HepG2 (cell line): Measurements from ENCODE around the gene SHLD3. TPM values are rescaled to one million over a fixed set of nuclear protein-coding genes. Genes with fewer than 3 reads are reported as not detected.

Experiments
- GABPA ChIP-seq, 2 experiments: IDR thresholded peaks; 2 replicates each; pipeline ENCODE4 v1.6.1; 2011 to 2016; ENCODE audit warnings: low read depth in 2 of 2, low read length in 1 of 2, missing biosample characterization in 1 of 2, missing genetic modification characterization in 1 of 2
- HMG20A ChIP-seq: IDR thresholded peaks from 2 replicates; pipeline ENCODE4 v1.6.1; 2016; ENCODE audit warnings: borderline replicate concordance
- MIER2 ChIP-seq: IDR thresholded peaks from 2 replicates; pipeline ENCODE4 v1.6.1; 2016; ENCODE audit warnings: missing biosample characterization, missing genetic modification reagents
- NAIF1 ChIP-seq: sonication (generic); formaldehyde crosslinking; IDR thresholded peaks from 2 replicates; pipeline ENCODE4 v1.5.0; 2020; ENCODE audit warnings: mild to moderate bottlenecking, missing genetic modification reagents, borderline replicate concordance
- NCOA2 ChIP-seq: sonication (generic); formaldehyde crosslinking; IDR thresholded peaks from 2 replicates; pipeline ENCODE4 v1.8.0; 2022; ENCODE audit warnings: inconsistent platforms
- NFE2 ChIP-seq: sonication (generic); formaldehyde crosslinking; IDR thresholded peaks from 2 replicates; pipeline ENCODE4 v1.4.0; 2020; ENCODE audit warnings: missing genetic modification reagents
- PATZ1 ChIP-seq: sonication (generic); formaldehyde crosslinking; IDR thresholded peaks from 2 replicates; pipeline ENCODE4 v1.4.0; 2020; ENCODE audit warnings: missing genetic modification reagents
- TBX2 ChIP-seq: sonication (generic); formaldehyde crosslinking; IDR thresholded peaks from 2 replicates; pipeline ENCODE4 v1.5.0; 2020; ENCODE audit warnings: missing genetic modification reagents, mild to moderate bottlenecking, borderline replicate concordance
- ZBTB40 ChIP-seq, 2 experiments: fragments of 450-650 bp in 1 of 2; sonication (generic) in 1 of 2; formaldehyde crosslinking in 1 of 2; IDR thresholded peaks; 2 replicates each; pipeline versions ENCODE4 v1.6.1 to v1.8.0; 2016 to 2022; ENCODE audit warnings: antibody characterized with exemption in 1 of 2, mild to moderate bottlenecking in 1 of 2, missing genetic modification reagents in 1 of 2
- ZNF12 ChIP-seq: sonication (generic); formaldehyde crosslinking; IDR thresholded peaks from 2 replicates; pipeline ENCODE4 v1.5.0; 2020; ENCODE audit warnings: missing genetic modification reagents
- ZNF124 ChIP-seq: sonication (generic); formaldehyde crosslinking; IDR thresholded peaks from 2 replicates; pipeline ENCODE4 v1.4.0; 2020; ENCODE audit warnings: missing genetic modification reagents
- ZNF207 ChIP-seq: fragments of 450-650 bp; IDR thresholded peaks from 2 replicates; pipeline ENCODE4 v1.6.1; 2016; ENCODE audit warnings: antibody characterized with exemption, borderline replicate concordance
- ZNF225 ChIP-seq: sonication (generic); formaldehyde crosslinking; IDR thresholded peaks from 2 replicates; pipeline ENCODE4 v1.4.0; 2020; ENCODE audit warnings: mild to moderate bottlenecking, missing genetic modification reagents
- ZNF274 ChIP-seq: sonication (generic); formaldehyde crosslinking; IDR thresholded peaks from 2 replicates; pipeline ENCODE4 v1.5.1; 2020; ENCODE audit warnings: mild to moderate bottlenecking, missing genetic modification reagents
- ZNF432 ChIP-seq: sonication (generic); formaldehyde crosslinking; IDR thresholded peaks from 2 replicates; pipeline ENCODE4 v1.5.0; 2020; ENCODE audit warnings: missing genetic modification reagents, mild to moderate bottlenecking, borderline replicate concordance
- ZNF496 ChIP-seq: sonication (generic); formaldehyde crosslinking; IDR thresholded peaks from 2 replicates; pipeline ENCODE4 v1.8.1; 2023; ENCODE audit warnings: mild to moderate bottlenecking, moderate library complexity, missing genetic modification reagents; ENCODE audit not compliant: insufficient replicate concordance
- ZUFSP ChIP-seq: sonication (generic); formaldehyde crosslinking; IDR thresholded peaks from 2 replicates; pipeline ENCODE4 v1.9.0; 2021; ENCODE audit warnings: missing genetic modification reagents, mild to moderate bottlenecking, borderline replicate concordance
- polyA plus RNA-seq, 8 experiments: library from polyadenylated mRNA; depleted of rRNA in 3 of 8; stranded (reverse) in 7 of 8; unstranded in 1 of 8; fragments of >200 nt; fragmentation: Illumina TruSeq in 4 of 8; extraction: Trizol in 4 of 8; gene quantifications; 2 replicates each; pipeline versions ENCODE4 v1.2.1 to v1.2.3, GENCODE V29; 2011 to 2016; ENCODE audit warnings: low read depth in 4 of 8, missing spikeins in 1 of 8, mixed read lengths in 1 of 8; ENCODE audit not compliant: insufficient read depth in 1 of 8
- total RNA-seq, 5 experiments: library from RNA; depleted of rRNA; stranded (reverse); fragments of >200 nt; fragmentation: Illumina TruSeq; extraction: Trizol; gene quantifications; 2 replicates each; pipeline ENCODE4 v1.2.3, GENCODE V29; 2016; ENCODE audit warnings: low read depth in 1 of 5

Gene SHLD3
- total and polyA plus RNA-seq, 2 of the 13 experiments (the other 11 are each of a cell fraction or from before 2014, with no cell fraction given) = 3.6 to 6.8 TPM

GRCh38 chr5:65630981-65631380, 6.2 kb downstream of the SHLD3 start (continued):
- TF ChIP-seq MIER2 = no peak
- no peak for TF ChIP-seq HMG20A
- TF ChIP-seq GABPA (IDR thresholded peaks at IDR 0.05; ENCODE audit: low read depth, low read length) = no peak
- no peak for TF ChIP-seq GABPA (CRISPR knock-in tag; IDR thresholded peaks at IDR 0.05; ENCODE audit: low read depth)
- TF ChIP-seq ZBTB40 (IDR thresholded peaks at IDR 0.05) = no peak
- TF ChIP-seq ZBTB40 (CRISPR knock-in tag; IDR thresholded peaks at IDR 0.05) = no peak
- TF ChIP-seq NFE2 = no peak
- 0 out of 2 replicates have a peak, but pooled peaks have one; percentile 10 for TF ChIP-seq NCOA2 (CRISPR knock-in tag)
- no peak for TF ChIP-seq ZNF225 (CRISPR knock-in tag)
- no peak for TF ChIP-seq ZNF124 (CRISPR knock-in tag)
- TF ChIP-seq PATZ1 (CRISPR knock-in tag) = no peak
- no peak for TF ChIP-seq NAIF1
- TF ChIP-seq ZNF12 (CRISPR knock-in tag) = no peak
- no peak for TF ChIP-seq ZNF274
- no peak for TF ChIP-seq ZUFSP
- no peak for TF ChIP-seq ZNF432 (CRISPR knock-in tag)
- TF ChIP-seq TBX2 (CRISPR knock-in tag) = no peak
- no peak for TF ChIP-seq ZNF496
- no peak for TF ChIP-seq ZNF207
